PC-3 (cell line): ENCODE data around the gene C17orf67. TPM values are rescaled to one million over a fixed set of nuclear protein-coding genes. Genes with fewer than 3 reads are reported as not detected.

Experiments used
- ATAC-seq: fragments of 200-7000 bp; cut with Tn5 transposase; 2 replicates; pipeline ENCODE4 v1.9.1; 2020; ENCODE audit warnings: mild to moderate bottlenecking, moderate library complexity
- BruUV-seq: library from RNA; stranded (reverse); fragments of 400-500 nt; replicated peaks from 2 replicates; lab custom pipeline; 2021; lab: Mats Ljungman, UMichigan
- CTCF ChIA-PET: fragments of 300-600 bp; sonication (Branson Sonifier 250); formaldehyde crosslinking; loops from one replicate; lab custom pipeline; 2022; ENCODE audit warnings: antibody characterized with exemption; lab: Charles Lee
- POLR2A ChIA-PET: fragments of 300-600 bp; sonication (Branson Sonifier 250); formaldehyde crosslinking; loops from one replicate; lab custom pipeline; 2022; ENCODE audit warnings: antibody characterized with exemption; ENCODE audit not compliant: unreplicated experiment; lab: Charles Lee
- DNase-seq: peaks from one replicate; pipeline ENCODE4 v3.0.0-alpha.2; 2015
- H2AFZ ChIP-seq: fragments of 300-600 bp; sonication (generic); 2 replicates; pipeline ENCODE4 v1.6.0; 2016; ENCODE audit warnings: antibody characterized with exemption, low read length
- H3F3A ChIP-seq: fragments of 300-600 bp; sonication (generic); one replicate; pipeline ENCODE4 v1.6.0; 2017; ENCODE audit warnings: antibody characterized with exemption, low read length, control low read depth, mild to moderate bottlenecking; ENCODE audit not compliant: unreplicated experiment
- H3K27ac ChIP-seq: fragments of 300-600 bp; sonication (generic); 2 replicates; pipeline ENCODE4 v1.5.1; 2016; ENCODE audit warnings: mild to moderate bottlenecking, low read length
- H3K27me3 ChIP-seq: fragments of 300-600 bp; sonication (generic); 2 replicates; pipeline ENCODE4 v1.6.1; 2016; ENCODE audit warnings: low read length, mixed read lengths
- H3K36me3 ChIP-seq: fragments of 300-600 bp; sonication (generic); 2 replicates; pipeline ENCODE4 v1.6.1; 2016; ENCODE audit warnings: low read depth, mixed run types, low read length, mixed read lengths
- H3K4me1 ChIP-seq: fragments of 300-600 bp; sonication (generic); 2 replicates; pipeline ENCODE4 v1.5.1; 2016; ENCODE audit warnings: low read length; ENCODE audit not compliant: insufficient read depth
- H3K4me2 ChIP-seq: fragments of 300-600 bp; sonication (generic); 2 replicates; pipeline ENCODE4 v1.6.0; 2016; ENCODE audit warnings: low read length
- H3K4me3 ChIP-seq: fragments of 300-600 bp; sonication (generic); 2 replicates; pipeline ENCODE4 v1.5.1; 2016; ENCODE audit warnings: mild to moderate bottlenecking, low read length, mixed read lengths
- H3K79me2 ChIP-seq: fragments of 300-600 bp; sonication (generic); 2 replicates; pipeline ENCODE4 v1.6.1; 2017; ENCODE audit warnings: low read length, mixed read lengths
- H3K9ac ChIP-seq: fragments of 300-600 bp; sonication (generic); 2 replicates; pipeline ENCODE4 v1.6.0; 2016; ENCODE audit warnings: mild to moderate bottlenecking, low read length
- H3K9me2 ChIP-seq: fragments of 300-600 bp; sonication (generic); replicated peaks from 2 replicates; pipeline ENCODE4 v1.6.1; 2016; ENCODE audit warnings: mixed run types, low read length, mixed read lengths
- H3K9me3 ChIP-seq: fragments of 300-600 bp; sonication (generic); 2 replicates; pipeline ENCODE4 v1.6.1; 2016; ENCODE audit warnings: low read length, mixed read lengths
- H4K20me1 ChIP-seq: fragments of 300-600 bp; sonication (generic); 2 replicates; pipeline ENCODE4 v1.6.1; 2016; ENCODE audit warnings: low read length, mixed read lengths
- EZH2 ChIP-seq: fragments of 300-600 bp; sonication (generic); IDR thresholded peaks from one replicate; pipeline ENCODE4 v1.6.1; 2017; ENCODE audit warnings: antibody characterized with exemption, mild to moderate bottlenecking, low read length; ENCODE audit not compliant: unreplicated experiment
- EZH2phosphoT487 ChIP-seq: fragments of 300-600 bp; sonication (generic); IDR thresholded peaks from 2 replicates; pipeline ENCODE4 v1.6.1; 2018; ENCODE audit warnings: mild to moderate bottlenecking, antibody characterized with exemption, low read length, borderline replicate concordance
- intact Hi-C: fragments of 100-400 bp; cut with micrococcal nuclease; formaldehyde crosslinking; loops from 2 replicates; pipeline ENCODE4 v1.9.0; 2023
- total RNA-seq: library from RNA; depleted of rRNA; stranded (reverse); fragments of >200 nt; gene quantifications from 2 replicates; pipeline ENCODE4 v1.2.3, GENCODE V29; 2014
- TF ChIP-seq, protein P1 (sequence below): fragments of 300-600 bp; sonication (generic); conservative IDR thresholded peaks from 2 replicates; pipeline ENCODE4 v1.5.1; 2017; ENCODE audit warnings: antibody characterized with exemption, low read depth, mild to moderate bottlenecking, low read length

Gene C17orf67
- total RNA-seq, 1 experiment from 2014 or later, result 4.4 TPM

DNA sequence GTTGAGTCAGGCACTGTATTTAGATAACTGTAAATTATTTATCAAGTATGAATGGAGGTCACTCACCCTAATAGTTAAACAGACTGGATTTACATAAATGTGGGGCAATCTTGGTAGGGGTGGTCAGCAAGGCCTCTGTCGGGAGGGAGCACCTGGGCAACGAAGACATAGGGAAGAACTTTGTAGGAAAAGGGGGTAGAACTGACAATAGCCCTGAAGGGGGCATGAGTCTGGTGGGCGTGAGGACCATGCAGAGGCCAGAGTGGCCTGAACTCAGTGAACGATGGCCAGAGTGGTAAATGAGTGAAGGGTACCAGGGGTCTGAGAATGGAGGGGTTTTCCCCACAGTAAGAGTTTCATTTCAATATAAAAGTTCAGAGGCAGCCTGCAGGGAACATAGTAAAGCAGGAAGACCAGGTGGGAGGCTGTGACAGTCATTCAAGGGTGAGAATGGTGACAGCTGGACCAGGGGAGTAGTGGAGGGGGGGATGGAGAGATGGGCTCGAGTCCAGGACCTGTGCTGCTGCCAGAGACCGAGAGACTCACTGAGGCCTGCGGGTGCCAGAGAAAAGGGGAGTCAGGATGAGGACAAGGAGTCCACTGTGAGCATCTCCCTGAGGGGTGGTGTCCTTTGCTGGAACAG, 2.9 kb downstream of the C17orf67 start:
- intact Hi-C loops, result no loop called here
- BruUV-seq, result no TSS peak
- H3K9me3 ChIP-seq, result no peaks in the 10 kb centered on the region

DNA sequence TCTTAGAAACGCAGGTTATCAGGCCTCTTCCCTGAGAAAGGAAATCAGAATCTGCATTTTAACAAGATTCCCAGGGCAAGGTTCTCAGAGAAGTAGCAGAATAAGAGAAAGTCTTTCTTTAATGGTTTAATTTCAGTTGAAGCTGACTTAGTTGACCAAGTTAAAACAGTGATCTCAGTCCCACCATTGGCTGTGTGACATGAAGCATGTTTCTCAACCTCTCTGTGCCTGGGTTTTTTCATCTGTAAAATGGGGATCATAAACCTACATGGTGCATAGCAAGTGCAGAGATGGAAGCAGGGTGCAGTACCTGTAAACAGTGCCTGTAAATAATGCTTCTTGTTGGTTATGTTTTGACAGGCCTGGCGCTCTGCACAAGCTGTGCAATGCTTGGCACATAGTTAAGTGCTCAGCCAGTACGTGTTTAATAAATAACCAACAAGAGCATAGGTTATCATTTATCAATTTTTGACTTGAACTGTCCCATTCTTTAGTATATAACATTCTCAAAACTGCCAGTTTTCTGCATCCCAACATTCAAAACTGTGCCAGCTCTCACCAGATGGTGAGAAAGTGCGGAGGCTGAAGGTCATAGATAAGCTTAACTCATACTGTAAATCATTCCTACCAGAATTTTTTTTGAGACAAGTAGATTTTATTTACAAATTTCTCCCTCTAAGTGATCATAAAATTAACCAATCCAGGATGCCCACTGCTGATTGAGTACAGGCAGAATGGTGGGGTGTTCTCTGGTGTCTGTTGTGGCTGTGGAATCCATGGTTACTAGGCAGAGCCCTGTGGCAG, 6.9 kb downstream of the C17orf67 start:
- no peak overlapping the region for H3K27ac ChIP-seq
- no TSS peak for BruUV-seq
- ATAC-seq, result no peak
- H3K9me3 ChIP-seq, result no peaks in the 10 kb centered on the region
- H3K9ac ChIP-seq, result no peak overlapping the region
- DNase-seq, result no peak
- no peaks in the 10 kb centered on the region for H3F3A ChIP-seq
- no peak for TF ChIP-seq EZH2phosphoT487
- TF ChIP-seq EZH2, result no peak
- TF ChIP-seq, protein P1, sequence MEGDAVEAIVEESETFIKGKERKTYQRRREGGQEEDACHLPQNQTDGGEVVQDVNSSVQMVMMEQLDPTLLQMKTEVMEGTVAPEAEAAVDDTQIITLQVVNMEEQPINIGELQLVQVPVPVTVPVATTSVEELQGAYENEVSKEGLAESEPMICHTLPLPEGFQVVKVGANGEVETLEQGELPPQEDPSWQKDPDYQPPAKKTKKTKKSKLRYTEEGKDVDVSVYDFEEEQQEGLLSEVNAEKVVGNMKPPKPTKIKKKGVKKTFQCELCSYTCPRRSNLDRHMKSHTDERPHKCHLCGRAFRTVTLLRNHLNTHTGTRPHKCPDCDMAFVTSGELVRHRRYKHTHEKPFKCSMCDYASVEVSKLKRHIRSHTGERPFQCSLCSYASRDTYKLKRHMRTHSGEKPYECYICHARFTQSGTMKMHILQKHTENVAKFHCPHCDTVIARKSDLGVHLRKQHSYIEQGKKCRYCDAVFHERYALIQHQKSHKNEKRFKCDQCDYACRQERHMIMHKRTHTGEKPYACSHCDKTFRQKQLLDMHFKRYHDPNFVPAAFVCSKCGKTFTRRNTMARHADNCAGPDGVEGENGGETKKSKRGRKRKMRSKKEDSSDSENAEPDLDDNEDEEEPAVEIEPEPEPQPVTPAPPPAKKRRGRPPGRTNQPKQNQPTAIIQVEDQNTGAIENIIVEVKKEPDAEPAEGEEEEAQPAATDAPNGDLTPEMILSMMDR, result no peak
- peaks cover 20% of the 10 kb centered on the region for H3K79me2 ChIP-seq
- intact Hi-C loops, result no loop called here
- H3K4me1 ChIP-seq, result peaks cover 7% of the 10 kb centered on the region; the same call in 1 of the 2 replicates
- no peak overlapping the region for H3K4me2 ChIP-seq
- H4K20me1 ChIP-seq, result no peaks in the 10 kb centered on the region
- H3K4me3 ChIP-seq, result no peak overlapping the region
- H3K36me3 ChIP-seq, result no peaks in the 10 kb centered on the region
- no peaks in the 10 kb centered on the region for H3K9me2 ChIP-seq
- H3K27me3 ChIP-seq, result no peaks in the 10 kb centered on the region
- POLR2A ChIA-PET, result no interaction called here
- H2AFZ ChIP-seq, result no peak overlapping the region
- CTCF ChIA-PET, result no interaction called here

More for the DNA sequence above, 2.9 kb downstream of the C17orf67 start:
- no peaks in the 10 kb centered on the region for H3F3A ChIP-seq
- no peak overlapping the region for H3K27ac ChIP-seq
- H3K9ac ChIP-seq, result no peak overlapping the region
- no peak for DNase-seq
- H3K9me2 ChIP-seq, result no peaks in the 10 kb centered on the region
- POLR2A ChIA-PET, result no interaction called here
- peaks cover 51% of the 10 kb centered on the region for H3K79me2 ChIP-seq
- H2AFZ ChIP-seq, result no peak overlapping the region
- H4K20me1 ChIP-seq, result 0 out of 2 replicates have a peak, but pooled peaks cover 7% of the 10 kb centered on the region
- no peaks in the 10 kb centered on the region for H3K27me3 ChIP-seq
- ATAC-seq, result no peak
- TF ChIP-seq EZH2phosphoT487, result no peak
- TF ChIP-seq, protein P1, result no peak
- TF ChIP-seq EZH2, result no peak
- no peaks in the 10 kb centered on the region for H3K36me3 ChIP-seq
- peaks cover 24% of the 10 kb centered on the region for H3K4me1 ChIP-seq
- H3K4me2 ChIP-seq, result peak overlapping the region; percentile 87; the same call in 1 of the 2 replicates
- CTCF ChIA-PET, result no interaction called here
- H3K4me3 ChIP-seq, result no peak overlapping the region

DNA sequence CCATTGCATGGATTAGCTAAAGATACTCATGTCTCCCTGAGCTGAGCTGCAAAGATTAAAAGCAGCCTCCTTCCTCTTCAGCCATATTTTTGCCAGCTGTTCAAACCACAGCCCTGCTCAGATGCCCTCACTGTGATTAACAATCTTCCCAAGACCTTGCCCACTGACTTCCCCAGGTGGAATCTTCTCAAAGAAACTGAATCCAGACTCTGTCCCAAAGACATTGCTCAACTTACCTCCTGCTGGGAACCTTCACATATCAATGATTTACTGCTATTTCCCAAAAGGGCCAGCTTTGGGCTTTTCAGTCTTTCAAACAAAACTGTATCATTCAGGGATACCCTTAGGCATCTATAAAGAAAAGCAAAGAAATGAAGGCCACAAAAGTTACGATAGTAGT, 9.2 kb downstream of the C17orf67 start:
- TF ChIP-seq, protein P1, result no peak
- TF ChIP-seq EZH2, result no peak
- TF ChIP-seq EZH2phosphoT487, result no peak
- Histone ChIP-seq H3K9ac (no peak overlapping the region), H4K20me1 (no peaks in the 10 kb centered on the region), H3K36me3 (no peaks in the 10 kb centered on the region), H2AFZ (no peak overlapping the region), H3K27ac (no peak overlapping the region), H3K9me3 (no peaks in the 10 kb centered on the region), H3F3A (no peaks in the 10 kb centered on the region), H3K4me2 (no peak overlapping the region), H3K27me3 (no peaks in the 10 kb centered on the region), H3K9me2 (no peaks in the 10 kb centered on the region), H3K79me2 (peaks cover 4% of the 10 kb centered on the region; the same call in 1 of the 2 replicates), H3K4me3 (no peak overlapping the region), H3K4me1 (no peaks in the 10 kb centered on the region)
- ChIA-PET POLR2A (interaction anchor here (0.6 to 0.7 kb wide), 2 partner anchors 14 to 34 kb away, joined by 3 to 5 read pairs; no protein-coding TSS in a partner anchor), CTCF (no interaction called here)
- intact Hi-C loops, result no loop called here
- BruUV-seq, result no TSS peak
- DNase-seq (no peak), ATAC-seq (no peak)
